Stomach (tissue), 4 donors: Measurements from ENCODE around the gene CARMIL3.

Experiments used
- POLR2AphosphoS5 ChIP-seq, 3 donors: sonication (generic); formaldehyde crosslinking; IDR thresholded peaks; one replicate each; pipeline ENCODE4 v1.6.1; 2016; ENCODE audit warnings: antibody characterized with exemption in 3 of 3
- TF ChIP-seq, protein P1 (sequence below), 7 experiments: fragments of 450-650 bp in 4 of 7; fragments of 200-600 bp in 3 of 7; sonication (generic) in 3 of 7; IDR thresholded peaks; one replicate each; pipeline ENCODE4 v1.5.1; 2016 to 2019; ENCODE audit warnings: antibody characterized with exemption in 7 of 7, control low read depth in 2 of 7, mild to moderate bottlenecking in 1 of 7

DNA sequence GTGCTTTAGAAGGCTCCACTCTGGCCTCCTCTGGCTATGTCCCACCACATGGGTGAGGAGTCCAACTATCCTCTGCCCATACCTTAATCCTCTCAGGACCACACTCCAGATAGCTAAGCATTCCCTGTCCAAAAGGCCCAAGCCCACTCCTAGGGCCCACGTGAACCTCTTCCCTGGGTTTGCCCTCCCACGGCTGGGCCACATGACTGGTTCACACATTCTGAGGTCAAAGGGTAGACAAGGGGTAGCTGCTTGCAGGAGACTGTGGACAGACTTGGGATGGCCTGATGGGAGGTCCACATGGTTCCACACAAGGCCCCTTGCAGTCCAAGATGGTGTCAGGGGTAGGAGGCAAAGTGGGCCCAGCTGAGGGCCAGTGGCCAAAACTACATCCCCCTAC, 36.3 kb downstream of the CARMIL3 start:
- TF ChIP-seq POLR2AphosphoS5 (IDR thresholded peaks at IDR 0.05): no peak
- TF ChIP-seq, protein P1, sequence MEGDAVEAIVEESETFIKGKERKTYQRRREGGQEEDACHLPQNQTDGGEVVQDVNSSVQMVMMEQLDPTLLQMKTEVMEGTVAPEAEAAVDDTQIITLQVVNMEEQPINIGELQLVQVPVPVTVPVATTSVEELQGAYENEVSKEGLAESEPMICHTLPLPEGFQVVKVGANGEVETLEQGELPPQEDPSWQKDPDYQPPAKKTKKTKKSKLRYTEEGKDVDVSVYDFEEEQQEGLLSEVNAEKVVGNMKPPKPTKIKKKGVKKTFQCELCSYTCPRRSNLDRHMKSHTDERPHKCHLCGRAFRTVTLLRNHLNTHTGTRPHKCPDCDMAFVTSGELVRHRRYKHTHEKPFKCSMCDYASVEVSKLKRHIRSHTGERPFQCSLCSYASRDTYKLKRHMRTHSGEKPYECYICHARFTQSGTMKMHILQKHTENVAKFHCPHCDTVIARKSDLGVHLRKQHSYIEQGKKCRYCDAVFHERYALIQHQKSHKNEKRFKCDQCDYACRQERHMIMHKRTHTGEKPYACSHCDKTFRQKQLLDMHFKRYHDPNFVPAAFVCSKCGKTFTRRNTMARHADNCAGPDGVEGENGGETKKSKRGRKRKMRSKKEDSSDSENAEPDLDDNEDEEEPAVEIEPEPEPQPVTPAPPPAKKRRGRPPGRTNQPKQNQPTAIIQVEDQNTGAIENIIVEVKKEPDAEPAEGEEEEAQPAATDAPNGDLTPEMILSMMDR (IDR thresholded peaks at IDR 0.05): no peak
